Transverse colon (tissue), 4 donors: Measurements from ENCODE around the gene KRT4. TPM values are rescaled to one million over a fixed set of nuclear protein-coding genes. Genes with fewer than 3 reads are reported as not detected.

Experiments used
- DNase-seq: peaks from one replicate; pipeline ENCODE4 v3.0.0-alpha.2; 2019
- H3K27ac ChIP-seq, 4 donors: fragments of 200-600 bp; sonication (generic); 2 replicates each; pipeline ENCODE4 v1.5.1; 2016 to 2018; ENCODE audit warnings: inconsistent platforms in 4 of 4
- H3K27me3 ChIP-seq: fragments of 200-600 bp; sonication (generic); 2 replicates; pipeline ENCODE4 v1.5.1; 2017; ENCODE audit warnings: inconsistent platforms
- H3K36me3 ChIP-seq, 4 donors: fragments of 200-600 bp; sonication (generic); 2 replicates each; pipeline ENCODE4 v1.5.1; 2017 to 2019; ENCODE audit warnings: inconsistent platforms in 4 of 4
- H3K4me1 ChIP-seq, 4 donors: fragments of 200-600 bp; sonication (generic); 2 replicates each; pipeline ENCODE4 v1.5.1; 2017 to 2020; ENCODE audit warnings: inconsistent platforms in 4 of 4
- H3K4me3 ChIP-seq, 4 donors: fragments of 200-600 bp; sonication (generic); 1 replicate in 1 of 4; 2 replicates in 3 of 4; pipeline versions ENCODE4 v1.5.1 to v1.6.1; 2017 to 2019; ENCODE audit warnings: inconsistent platforms in 4 of 4
- H3K9me3 ChIP-seq, 2 donors: fragments of 200-600 bp; sonication (generic); 2 replicates each; pipeline ENCODE4 v1.5.1; 2017 to 2019; ENCODE audit warnings: inconsistent platforms in 2 of 2
- EP300 ChIP-seq: sonication (generic); formaldehyde crosslinking; IDR thresholded peaks from one replicate; pipeline ENCODE4 v1.6.1; 2017; ENCODE audit warnings: antibody characterized with exemption, low read depth
- POLR2A ChIP-seq: fragments of 450-650 bp; IDR thresholded peaks from one replicate; pipeline ENCODE4 v1.6.1; 2016; ENCODE audit warnings: antibody characterized with exemption, mild to moderate bottlenecking, moderate library complexity
- POLR2AphosphoS5 ChIP-seq, 3 donors: sonication (generic); formaldehyde crosslinking; IDR thresholded peaks; one replicate each; pipeline ENCODE4 v1.6.1; 2016; ENCODE audit warnings: antibody characterized with exemption in 3 of 3
- WGBS, 2 donors: methylation state at CpG; one replicate each; pipeline ENCODE4 v1.1.5; 2018; ENCODE audit warnings: low coverage in 1 of 2; 5-methylcytosine and 5-hydroxymethylcytosine counted together
- in situ Hi-C, 4 donors: fragments of 200-750 bp; cut with MboI; loops; one replicate each; pipeline versions ENCODE4 v1.15.0 to v1.15.1; 2017; ENCODE audit warnings: low sequenced_read_pairs in 3 of 4, low pct_ligation_motif_present in 1 of 4, low pct_unique_long_range_greater_than_20kb in 1 of 4
- intact Hi-C: fragments of 100-400 bp; cut with DNase I; formaldehyde crosslinking; loops from one replicate; pipeline ENCODE4 v1.15.1; 2023; ENCODE audit warnings: low total_unique reads
- total RNA-seq, 4 donors: library from RNA; depleted of rRNA; stranded (reverse); fragments of >200 nt; gene quantifications; one replicate each; pipeline ENCODE4 v1.1.0, GENCODE V29; 2016
- TF ChIP-seq, protein P1 (sequence below), 5 experiments: fragments of 200-600 bp in 3 of 5; fragments of 450-650 bp in 2 of 5; sonication (generic) in 3 of 5; IDR thresholded peaks; 1 replicate in 2 of 5; 2 replicates in 3 of 5; pipeline ENCODE4 v1.5.1; 2016 to 2017; ENCODE audit warnings: antibody characterized with exemption in 5 of 5, inconsistent platforms in 3 of 5, mild to moderate bottlenecking in 2 of 5, moderate library complexity in 1 of 5

KRT4 gene
- total RNA-seq, 4 donors from 2014 or later, result not detected

DNA sequence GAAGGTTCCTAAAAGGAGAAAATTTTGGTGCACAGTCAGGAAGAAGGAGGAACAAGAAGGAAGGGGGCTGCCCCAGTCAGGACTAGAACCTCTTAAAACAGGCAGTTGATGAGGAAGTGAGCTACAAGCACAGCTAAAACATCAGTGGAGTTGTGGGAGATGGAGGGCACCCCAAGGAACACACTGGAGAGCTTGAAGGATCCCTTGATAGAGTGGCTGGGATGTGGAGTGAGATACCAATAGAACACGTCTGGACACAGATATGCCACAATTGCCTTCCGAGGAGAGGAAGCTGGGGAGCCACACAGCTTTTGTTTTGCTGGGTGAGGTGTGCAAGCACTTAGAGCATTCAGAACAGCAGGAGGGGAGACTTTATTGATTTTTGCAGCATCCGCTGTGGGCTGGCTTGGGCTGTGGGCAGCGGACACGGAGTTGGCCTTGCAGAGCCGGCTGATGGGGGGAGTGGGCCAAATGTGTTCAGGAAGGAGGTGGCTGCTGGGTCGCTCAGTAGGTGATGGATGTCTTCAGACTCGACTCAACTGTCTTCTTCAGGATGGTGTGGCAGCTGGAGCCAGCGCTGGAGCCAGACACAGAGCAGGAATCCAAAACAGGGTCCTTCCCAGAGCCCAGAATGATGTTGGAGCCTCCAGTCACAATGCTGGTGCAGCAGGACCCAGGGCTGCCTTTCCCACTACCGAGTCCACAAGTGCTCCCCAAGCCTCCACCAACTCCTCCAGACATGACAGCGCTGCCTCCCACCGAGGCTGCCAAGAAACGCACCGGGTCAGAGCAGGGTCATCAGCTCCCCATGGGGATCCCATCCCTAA, 24.9 kb upstream of the KRT4 start:
- no peak for DNase-seq
- no peaks in the 10 kb centered on the region for H3K36me3 ChIP-seq
- no peak for TF ChIP-seq EP300
- TF ChIP-seq, protein P1, sequence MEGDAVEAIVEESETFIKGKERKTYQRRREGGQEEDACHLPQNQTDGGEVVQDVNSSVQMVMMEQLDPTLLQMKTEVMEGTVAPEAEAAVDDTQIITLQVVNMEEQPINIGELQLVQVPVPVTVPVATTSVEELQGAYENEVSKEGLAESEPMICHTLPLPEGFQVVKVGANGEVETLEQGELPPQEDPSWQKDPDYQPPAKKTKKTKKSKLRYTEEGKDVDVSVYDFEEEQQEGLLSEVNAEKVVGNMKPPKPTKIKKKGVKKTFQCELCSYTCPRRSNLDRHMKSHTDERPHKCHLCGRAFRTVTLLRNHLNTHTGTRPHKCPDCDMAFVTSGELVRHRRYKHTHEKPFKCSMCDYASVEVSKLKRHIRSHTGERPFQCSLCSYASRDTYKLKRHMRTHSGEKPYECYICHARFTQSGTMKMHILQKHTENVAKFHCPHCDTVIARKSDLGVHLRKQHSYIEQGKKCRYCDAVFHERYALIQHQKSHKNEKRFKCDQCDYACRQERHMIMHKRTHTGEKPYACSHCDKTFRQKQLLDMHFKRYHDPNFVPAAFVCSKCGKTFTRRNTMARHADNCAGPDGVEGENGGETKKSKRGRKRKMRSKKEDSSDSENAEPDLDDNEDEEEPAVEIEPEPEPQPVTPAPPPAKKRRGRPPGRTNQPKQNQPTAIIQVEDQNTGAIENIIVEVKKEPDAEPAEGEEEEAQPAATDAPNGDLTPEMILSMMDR (IDR thresholded peaks at IDR 0.05), result no peak
- no peak for TF ChIP-seq POLR2A
- no peak for TF ChIP-seq POLR2AphosphoS5 (IDR thresholded peaks at IDR 0.05)
- no peak overlapping the region for H3K27ac ChIP-seq
- H3K4me3 ChIP-seq, result no peak overlapping the region
- H3K9me3 ChIP-seq, result no peaks in the 10 kb centered on the region
- intact Hi-C loops, result no loop called here
- no peaks in the 10 kb centered on the region for H3K4me1 ChIP-seq
- in situ Hi-C loops, result no loop called here
- 40 to 68% methylated on average over 1 to 13 of the region's 14 CpGs for WGBS, 2 donors
- H3K27me3 ChIP-seq, result peaks cover 4% of the 10 kb centered on the region

DNA sequence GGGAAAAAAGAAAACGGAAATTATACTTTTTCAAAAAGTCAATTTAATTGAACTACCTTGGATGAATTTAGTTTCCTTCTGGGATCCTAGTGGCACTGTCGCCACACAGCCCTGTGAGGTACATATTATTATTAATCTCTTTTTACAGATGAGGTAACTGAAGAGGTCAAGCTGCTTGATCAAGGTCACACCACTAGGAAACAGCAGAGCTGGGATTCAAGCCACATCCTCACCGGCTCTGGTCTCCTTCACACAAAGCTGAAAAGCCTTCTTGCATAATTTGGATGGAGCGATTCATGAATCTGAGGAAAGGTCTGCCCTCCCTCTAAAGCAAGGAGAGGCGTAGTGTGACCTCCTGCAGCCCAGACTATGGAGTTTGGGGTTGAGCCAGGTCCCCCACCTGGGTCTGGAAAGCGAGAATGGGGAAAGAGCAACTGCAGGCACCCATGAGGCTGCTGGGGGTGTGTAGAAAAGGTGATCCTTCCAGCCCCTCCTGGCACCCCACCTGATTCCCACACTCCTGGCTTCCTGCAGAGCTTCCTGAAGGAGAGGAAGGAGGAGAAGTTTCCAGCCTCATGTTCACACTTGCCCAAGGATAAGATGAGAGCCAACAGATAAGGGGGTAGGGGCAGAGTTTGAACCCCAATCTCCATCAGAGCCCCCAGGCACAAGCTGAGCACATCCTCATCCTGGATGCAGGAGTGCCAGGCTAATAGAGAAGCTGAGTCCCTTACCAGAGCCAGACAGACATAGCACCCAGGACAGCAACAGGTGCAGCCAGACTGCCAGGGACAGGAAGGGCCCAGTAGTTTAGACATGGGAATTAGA, 24.1 kb upstream of the KRT4 start:
- H3K4me1 ChIP-seq, result no peaks in the 10 kb centered on the region
- TF ChIP-seq POLR2AphosphoS5 (IDR thresholded peaks at IDR 0.05) (no peak), POLR2A (no peak), EP300 (no peak)
- TF ChIP-seq, protein P1 (IDR thresholded peaks at IDR 0.05), result no peak
- H3K27me3 ChIP-seq, result peaks cover 4% of the 10 kb centered on the region
- WGBS, 2 donors, result 81 to 87% methylated on average over 2 to 6 of the region's 6 CpGs
- H3K4me3 ChIP-seq, result no peak overlapping the region
- H3K36me3 ChIP-seq, result no peaks in the 10 kb centered on the region
- no peaks in the 10 kb centered on the region for H3K9me3 ChIP-seq
- in situ Hi-C loops (no loop called here), intact Hi-C loops (no loop called here)
- H3K27ac ChIP-seq, result no peak overlapping the region
- DNase-seq, result no peak

DNA sequence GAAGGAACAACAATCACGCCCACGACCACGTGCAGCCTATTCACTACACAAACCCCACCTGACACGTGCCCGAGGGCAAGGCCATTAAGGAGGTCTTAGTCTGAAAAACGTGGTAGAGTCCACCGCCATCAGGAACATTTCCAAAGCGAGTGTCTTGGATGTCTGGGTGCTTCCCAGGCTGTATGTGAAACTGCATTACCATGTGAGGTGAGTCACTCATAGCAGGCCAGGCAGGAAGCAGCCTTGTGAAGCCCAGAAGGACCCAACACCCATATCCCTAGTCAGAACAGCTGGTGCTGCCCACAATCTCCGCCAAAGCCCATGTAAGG, 23.5 kb upstream of the KRT4 start:
- no peak overlapping the region for H3K4me3 ChIP-seq
- peaks cover 4% of the 10 kb centered on the region for H3K27me3 ChIP-seq
- H3K36me3 ChIP-seq, result no peaks in the 10 kb centered on the region
- WGBS, 2 donors, result 79 to 81% methylated on average over 6 to 9 of the region's 9 CpGs
- H3K9me3 ChIP-seq, result no peaks in the 10 kb centered on the region
- H3K4me1 ChIP-seq, result no peaks in the 10 kb centered on the region
- H3K27ac ChIP-seq, result no peak overlapping the region
- in situ Hi-C loops (no loop called here), intact Hi-C loops (no loop called here)
- DNase-seq, result no peak
- no peak for TF ChIP-seq POLR2AphosphoS5 (IDR thresholded peaks at IDR 0.05)
- TF ChIP-seq POLR2A, result no peak
- no peak for TF ChIP-seq EP300
- TF ChIP-seq, protein P1 (IDR thresholded peaks at IDR 0.05), result no peak

DNA sequence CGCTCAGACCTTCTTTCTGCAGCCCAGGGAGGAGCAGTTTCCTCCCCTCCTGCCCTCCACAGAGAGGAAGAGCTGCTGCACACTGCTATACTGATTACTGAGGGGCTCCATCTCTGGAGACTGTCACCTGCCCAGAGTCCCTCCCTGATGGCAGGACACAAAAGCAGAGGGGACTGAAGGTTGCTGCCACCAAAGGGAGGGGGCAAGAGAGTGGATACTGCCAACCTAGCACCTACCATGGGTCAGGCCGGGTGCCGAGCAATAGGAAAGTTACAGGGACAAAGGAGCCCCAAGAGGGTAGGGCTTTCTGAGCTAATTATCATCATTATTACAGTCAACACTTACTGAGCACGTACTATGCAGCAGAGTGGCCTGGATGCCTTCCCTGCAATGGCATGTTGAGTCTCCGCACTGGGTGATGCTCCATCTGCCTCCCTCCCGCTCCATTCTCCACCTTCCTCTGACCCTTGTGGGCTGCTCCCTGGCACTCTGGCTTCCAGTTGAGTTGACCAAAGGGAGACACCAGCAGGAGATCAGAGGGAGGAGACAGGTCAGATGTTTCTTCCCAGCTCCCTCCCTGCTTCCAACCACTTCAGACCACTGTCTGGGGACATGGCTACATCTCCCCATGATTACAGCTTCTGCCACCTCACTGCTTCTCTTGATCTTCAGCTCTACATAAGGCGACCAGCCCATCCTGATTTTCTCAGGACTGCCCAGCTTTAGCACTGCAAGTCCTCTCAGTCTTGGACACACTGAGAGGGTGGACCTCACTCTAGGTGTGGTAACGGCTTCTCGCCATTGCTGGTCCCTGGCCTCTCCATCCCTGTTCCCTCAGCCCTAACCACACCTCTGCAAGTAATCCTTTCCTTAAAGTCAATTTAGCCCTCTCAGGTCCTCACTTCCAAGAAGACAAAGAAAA, 22.8 kb upstream of the KRT4 start:
- H3K4me3 ChIP-seq, result no peak overlapping the region
- TF ChIP-seq, protein P1 (IDR thresholded peaks at IDR 0.05), result no peak
- TF ChIP-seq EP300 (no peak), POLR2AphosphoS5 (IDR thresholded peaks at IDR 0.05) (no peak)
- H3K36me3 ChIP-seq, result no peaks in the 10 kb centered on the region
- no peak for DNase-seq
- WGBS, 2 donors, result 80 to 84% methylated on average over 1 to 9 of the region's 9 CpGs
- H3K4me1 ChIP-seq, result no peaks in the 10 kb centered on the region
- H3K9me3 ChIP-seq, result no peaks in the 10 kb centered on the region
- in situ Hi-C loops (no loop called here), intact Hi-C loops (no loop called here)
- H3K27ac ChIP-seq, result no peak overlapping the region
- H3K27me3 ChIP-seq, result peaks cover 4% of the 10 kb centered on the region
